ENCODE data around the gene AKT1S1.

Gene AKT1S1

DNA sequence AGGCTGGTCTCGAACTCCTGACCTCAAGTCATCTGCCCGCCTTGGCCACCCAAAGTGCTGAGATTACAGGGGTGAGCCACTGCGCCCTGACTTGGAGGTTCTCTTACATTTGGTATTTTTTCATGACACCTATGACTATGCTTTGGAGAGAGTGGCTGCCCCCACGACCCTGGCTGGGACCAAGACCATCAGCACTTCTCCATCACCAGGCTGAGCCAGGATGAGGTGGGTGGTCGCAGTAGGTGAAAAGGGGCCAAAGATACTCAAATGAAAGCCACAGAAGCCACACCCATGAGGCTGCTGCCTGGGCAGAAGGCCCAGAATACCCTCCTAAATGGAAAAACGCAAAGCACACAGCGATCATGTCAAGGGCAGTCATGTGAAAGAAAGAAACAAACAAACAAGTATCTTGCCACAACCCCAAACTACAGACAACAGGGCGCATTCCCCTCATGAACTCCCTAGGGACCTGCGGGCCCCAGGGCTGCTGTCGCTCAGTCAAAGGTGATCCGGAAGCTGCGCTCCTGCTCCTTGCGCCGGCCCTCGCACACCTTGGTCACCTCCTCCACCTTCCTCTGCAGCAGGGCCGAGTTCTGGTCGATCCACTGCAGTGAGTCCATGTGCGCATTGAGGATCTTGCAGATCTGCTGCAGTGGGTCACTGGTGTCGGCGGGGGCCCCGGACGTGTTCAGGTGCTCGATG is 30.7 kb upstream of the AKT1S1 start:
- no peak for DNase-seq (ENCODE audit: low spot score)

DNA sequence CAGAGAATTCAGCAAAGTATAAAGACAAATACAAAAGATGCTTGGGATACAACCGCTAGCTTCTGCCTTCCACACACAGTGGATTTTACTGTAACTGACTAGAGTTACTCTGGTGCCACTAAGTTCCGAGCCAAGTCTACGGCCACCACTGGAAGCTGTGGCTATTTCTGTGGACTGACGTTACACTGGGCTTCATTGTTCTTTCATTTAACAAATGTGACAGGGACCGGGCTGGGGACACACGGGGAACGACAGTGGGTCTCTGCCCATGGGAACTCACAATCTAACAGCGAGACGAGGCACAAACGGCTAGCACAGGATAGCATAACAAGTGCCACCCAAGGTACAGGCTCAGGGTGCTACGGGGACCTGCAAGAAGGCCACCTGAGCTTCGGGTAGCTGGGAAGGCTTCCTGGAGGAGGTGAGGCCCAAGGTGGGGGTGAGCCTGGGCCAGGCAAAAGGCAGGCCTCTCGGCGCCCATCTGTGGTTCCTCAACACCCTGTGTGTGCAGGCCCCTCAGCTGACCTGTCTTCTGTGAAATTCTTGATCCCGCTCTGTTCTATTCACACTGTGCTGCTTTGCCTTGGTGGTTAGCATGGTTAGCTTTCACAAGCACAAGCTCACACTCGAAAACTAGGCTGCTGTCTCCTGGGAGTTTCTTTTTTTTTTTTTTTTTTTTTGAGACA is 29.9 kb upstream of the AKT1S1 start:
- DNase-seq (ENCODE audit: low spot score), result no peak

DNA sequence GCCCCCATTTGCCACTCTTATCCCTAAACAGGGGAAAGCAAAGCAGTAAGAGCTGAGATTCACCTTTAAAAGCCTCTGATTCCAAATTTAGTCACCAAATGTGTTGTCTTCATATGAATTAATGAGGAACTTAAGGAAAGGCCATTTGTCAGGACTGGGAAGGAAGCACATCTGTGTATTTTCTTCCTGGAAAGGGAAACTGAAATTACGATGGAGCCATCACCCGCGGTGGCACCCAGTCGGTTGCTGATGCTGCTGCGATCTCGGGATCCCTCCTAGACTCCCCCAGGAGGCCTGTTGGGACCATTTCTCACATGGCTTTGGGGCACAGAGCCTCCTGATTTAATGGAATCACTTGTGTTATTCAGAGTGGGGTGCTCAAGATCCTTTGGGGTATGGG is 27.0 kb upstream of the AKT1S1 start:
- no peak for DNase-seq (ENCODE audit: low spot score)

DNA sequence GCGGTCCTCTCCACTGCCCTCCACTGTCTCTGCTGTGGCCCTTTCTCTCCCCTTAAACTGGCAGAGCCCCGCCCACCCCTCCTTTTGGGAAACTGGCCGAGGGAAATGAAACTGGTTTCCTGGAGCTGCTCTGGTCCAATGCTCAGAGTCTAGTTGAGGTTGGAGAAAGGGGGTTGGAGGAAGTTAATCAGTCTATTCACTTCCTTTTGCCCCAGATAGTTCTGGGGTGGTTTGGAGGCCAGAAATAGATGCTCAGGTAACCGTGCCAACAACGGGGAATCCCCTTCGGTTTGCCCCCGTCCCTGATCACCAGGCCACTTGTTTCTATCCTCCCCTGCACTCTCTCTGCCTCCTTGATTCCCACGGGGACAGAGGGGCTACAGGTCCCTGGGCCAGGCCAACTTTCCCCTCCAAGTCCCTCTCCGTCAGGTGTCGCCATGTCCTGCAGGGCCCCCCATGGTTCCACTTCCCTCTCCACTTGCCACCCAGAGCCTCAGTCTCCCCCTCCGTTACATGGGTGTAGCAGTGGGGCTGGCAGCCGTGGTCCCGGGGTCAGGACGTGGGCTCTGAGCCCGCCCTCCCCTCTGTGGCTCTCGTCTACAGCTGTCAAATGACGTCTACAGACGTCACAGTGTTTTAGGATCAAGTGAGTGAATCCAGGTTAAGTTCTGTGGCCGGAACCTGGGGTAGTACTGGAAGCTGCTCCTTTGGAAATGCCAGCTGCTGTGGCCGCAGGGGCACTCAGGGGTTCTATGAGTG is 19.9 kb upstream of the AKT1S1 start, which contains the start of gene IL4I1:
IL4I1 (minus strand) TSS at position 25 of the 759 bp plus-strand sequence. CDS start 727 bp downstream, outside the sequence.
- peak; percentile 48 for DNase-seq (ENCODE audit: low spot score)

DNA sequence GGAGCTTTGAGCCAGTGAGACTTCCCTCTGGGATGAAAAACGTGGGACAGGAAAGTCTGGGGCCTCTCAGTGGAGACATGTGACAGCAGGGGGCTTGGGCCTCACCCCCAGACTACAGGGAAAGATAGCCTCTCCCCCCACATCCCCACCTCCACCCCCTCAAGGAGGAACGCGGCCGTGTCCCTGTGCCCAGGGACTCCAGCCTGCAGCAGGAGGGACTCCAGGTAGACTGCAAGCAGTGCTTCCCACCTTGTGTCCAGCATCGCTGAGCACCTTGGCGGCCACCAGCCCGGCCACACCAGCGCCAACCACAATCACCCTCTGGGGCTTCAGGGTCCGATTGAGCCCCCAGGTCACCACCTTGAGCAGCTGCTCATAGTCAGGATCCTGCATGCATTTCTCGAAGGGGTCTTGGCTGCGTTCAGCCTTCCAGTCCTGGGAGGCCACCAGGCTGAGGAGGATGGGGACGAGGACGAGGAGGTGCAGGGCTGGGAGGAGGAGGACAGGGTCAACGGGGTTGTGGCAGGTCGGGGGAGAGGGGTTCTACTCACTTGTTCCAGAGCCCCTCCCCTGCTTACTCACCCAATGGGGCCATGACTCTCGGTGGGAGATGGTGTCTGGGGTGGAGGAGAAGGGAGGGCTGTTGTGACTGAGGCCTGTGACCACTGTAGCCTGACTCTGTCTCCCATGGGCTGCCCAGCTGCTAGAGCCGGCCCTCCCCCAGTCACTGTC is 18.6 kb upstream of the AKT1S1 start:
- no peak for DNase-seq (ENCODE audit: low spot score)

DNA sequence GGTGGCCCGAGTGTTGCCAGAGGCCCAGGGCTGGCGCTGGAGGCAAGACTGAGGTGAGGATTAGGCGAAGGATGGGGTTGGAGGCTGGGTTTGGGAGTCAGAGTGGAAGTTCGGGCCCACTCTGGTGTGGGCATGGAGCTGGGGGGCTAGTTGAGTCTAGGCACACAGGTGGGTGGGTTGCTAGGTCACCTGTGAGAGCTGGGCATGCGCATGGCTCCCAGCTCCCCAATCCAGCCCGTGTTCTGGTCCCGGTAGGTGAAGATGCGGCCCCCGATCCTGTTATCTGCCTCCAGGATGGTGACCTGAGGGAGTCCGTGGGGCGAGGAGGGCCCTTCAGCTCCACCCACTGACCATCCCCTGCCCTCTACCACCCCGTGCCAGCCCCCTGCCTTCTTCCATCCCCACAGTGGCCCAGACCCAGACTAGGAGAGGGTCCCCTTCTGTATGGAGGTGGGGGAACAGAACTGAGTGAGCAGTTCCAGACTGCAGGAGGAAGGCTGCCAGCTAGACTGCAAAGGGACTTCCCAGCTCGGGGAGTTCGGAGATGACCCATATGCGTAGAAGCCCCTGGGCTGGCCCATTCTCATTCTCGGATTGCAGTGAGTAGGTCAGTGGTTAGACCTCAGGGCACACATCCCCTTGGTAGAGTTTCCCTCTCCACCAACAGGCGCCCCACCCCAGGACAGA is 17.9 kb upstream of the AKT1S1 start:
- no peak for DNase-seq (ENCODE audit: low spot score)

DNA sequence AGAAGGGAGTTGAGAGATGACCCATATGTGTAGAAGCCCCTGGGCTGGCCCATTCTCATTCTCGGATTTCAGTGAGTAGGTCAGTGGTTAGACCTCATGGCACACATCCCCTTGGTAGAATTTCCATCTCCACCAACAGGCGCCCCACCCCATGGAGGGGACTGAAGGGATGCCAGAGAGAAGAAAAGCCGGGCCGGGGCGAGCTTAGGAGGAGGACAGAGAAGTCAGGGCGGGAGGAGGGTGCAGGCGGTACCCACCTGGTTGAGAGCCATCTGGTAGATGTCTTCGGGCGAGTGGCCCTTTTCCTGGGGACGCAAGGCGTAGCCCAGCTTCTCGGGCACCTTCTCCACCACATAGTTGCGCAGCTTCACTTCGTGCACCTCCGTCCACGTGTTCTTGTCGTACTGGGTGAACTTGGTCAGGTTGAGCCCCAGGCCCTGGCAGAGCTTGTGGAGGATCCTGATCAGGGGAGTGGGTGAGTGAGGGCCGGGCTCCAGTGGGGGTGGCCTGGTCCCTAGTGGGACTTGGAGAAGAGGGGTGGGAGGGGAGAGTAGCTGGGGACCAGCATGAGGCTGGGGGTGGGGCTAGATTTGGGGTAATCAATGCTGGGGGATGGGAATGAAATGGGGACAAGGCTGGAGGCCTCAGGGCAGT is 17.0 kb upstream of the AKT1S1 start:
- no peak for DNase-seq (ENCODE audit: low spot score)

DNA sequence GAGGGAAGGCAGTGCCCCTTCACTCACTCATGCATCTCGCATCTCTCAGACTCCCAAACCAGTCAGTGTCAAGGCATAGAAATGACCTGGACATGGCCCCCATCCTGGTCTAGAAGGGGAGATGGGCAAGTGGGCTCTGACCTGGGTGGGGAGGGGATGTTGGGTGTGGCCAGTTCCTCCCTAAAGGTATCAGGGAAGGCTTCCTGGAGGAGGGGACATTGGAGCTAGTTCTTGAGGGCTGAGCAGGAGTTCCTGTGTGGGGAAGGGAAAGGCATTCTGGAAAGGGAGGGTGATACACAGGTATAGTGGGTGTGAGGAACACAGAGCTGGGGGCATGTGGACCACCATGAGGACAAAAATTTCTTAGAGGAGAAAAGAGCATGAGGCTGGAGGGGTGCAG is 15.6 kb upstream of the AKT1S1 start:
- DNase-seq (ENCODE audit: low spot score), result no peak

DNA sequence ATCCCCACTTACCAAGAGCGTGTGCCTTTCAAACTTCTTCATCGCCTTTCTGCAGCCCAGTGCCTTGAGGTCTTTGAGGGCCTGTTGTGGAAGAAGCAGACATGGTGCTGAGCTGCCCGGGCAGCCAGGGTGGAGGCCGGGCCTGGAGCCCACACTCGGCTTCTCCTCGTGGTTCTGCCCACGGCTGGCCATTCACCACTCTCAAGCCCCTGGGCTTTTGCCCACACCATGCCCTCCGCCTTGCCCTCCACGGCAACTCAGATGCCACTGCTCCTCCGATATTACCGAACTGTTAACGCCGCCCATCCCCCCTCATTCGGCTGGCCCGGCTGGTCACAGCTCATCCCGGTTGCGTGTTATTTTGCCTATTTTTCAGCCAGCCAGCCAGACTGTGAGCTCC is 14.2 kb upstream of the AKT1S1 start:
- DNase-seq (ENCODE audit: low spot score), result no peak

DNA sequence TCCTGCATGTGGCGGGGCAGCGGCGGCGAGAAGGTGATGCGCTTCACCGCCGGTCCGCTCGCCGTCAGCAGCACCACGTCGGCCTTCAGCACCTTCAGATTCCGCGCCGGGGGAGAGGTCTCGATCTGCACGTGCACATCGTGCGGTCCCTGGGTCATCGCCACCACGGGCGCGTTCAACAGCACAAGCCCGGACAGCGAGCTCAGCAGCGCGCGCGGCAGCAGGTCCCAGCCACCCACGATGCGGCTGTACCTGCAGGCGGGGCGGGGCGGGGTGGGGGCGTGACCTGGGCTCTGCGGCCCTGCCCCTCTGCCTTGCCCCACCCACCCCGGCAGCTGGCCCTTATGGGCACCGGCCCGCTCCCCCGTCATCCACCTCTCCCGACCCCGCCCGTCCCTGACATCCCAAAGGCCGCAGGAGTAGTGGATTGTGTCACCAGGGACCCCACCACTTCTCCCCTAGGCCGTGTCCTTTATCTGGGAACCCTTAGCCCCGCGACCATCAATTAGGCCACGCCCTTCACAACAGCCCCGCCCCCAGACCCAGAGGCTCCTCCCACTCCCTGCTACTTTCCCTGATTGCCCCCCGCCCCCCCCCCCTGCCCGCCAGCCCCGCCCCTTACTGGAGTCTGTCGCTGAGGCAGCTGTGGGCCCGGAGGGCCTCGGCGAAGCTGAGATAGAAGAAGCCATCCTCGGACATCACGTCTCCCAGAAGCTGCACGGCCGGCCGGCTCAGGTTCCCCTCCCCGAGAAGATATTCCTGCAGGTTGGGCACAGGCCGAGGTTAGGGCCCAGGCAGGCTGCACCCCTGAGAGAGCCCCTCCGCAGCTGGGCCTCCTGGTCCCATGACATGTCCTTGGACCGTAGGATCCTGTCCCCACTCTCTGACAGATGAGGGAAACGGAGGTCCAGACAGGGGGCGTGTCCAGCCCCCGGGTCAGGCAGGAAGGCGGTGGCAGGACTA is 13.5 kb upstream of the AKT1S1 start:
- no peak for DNase-seq (ENCODE audit: low spot score)

DNA sequence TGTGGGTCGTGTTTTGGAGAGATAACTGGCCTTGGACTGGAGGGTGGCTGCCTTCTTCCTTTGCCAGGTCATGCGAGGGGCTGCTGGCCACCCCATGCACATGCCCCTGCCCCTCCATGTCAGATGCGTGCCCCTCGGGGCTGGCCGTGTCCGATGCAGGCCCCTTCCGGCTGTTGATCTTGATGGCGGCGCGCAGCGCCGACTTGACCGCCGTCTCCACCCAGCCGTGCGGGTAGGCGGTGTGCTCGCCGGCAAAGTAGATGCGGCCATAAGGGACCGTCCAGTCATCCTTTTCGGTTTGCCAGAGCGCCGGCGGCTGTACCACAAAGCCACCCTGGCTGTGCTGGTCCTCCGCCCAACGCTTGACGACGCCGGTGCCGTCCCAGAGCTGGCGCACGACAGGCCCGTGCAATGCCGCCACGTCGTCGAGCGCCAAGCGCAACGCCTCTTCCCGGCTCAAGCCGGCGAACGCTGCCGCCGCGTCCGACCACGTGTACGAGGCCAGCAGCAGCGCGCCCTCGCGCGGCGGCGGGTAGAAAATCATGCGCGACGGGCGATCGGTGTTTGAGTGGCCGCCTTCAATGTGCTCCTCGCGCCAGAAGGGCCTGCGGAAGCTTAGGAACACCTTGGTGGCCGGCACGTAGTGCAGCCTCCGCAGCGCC is 12.7 kb upstream of the AKT1S1 start:
- DNase-seq (ENCODE audit: low spot score), result peak; percentile 62

DNA sequence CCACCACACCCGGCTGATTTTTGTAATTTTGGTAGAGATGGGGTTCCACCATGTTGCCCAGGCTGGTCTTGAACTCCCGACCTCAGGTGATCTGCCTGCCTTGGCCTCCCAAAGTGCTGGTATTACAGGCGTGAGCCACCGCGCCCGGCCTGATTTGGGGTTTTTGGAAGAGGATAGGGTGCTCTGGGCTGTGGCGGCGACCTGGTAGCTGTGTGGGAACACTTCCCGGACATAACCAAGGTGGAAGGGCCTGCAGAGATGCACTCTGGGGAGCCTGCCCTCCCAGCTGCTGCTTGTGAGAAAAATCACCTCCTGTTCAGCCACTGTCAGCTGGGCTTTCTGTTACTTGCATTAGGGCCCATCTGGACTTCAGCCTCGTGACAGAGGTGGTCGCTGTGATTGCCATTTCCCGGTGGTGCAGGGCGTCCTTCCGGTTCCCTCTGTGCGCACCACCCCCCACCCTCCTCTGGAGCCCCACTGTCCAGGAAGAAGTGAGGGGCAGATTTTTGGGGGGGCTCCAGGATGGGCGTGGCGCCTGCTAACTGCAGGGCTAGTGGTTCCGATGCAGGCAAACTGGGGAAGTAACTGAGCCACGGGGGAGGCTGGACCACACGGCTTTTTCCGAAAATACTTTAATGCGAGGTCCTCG is 12.0 kb upstream of the AKT1S1 start:
- DNase-seq (ENCODE audit: low spot score), result no peak

DNA sequence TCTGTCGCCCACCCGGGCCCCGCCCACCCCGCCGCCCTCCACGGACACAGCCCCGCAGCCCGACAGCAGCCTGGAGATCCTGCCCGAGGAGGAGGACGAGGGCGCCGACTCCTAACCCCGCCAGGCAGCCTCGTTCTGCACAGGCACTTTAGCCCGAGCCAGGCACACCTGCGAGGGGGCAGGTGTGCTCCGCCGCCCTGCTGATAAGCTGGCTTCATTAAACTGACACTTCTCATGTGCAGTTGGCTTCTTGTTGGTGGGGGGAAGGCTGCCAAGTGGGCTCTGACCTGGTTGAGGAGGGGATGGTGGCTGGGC is 11.3 kb upstream of the AKT1S1 start:
- DNase-seq (ENCODE audit: low spot score), result no peak

DNA sequence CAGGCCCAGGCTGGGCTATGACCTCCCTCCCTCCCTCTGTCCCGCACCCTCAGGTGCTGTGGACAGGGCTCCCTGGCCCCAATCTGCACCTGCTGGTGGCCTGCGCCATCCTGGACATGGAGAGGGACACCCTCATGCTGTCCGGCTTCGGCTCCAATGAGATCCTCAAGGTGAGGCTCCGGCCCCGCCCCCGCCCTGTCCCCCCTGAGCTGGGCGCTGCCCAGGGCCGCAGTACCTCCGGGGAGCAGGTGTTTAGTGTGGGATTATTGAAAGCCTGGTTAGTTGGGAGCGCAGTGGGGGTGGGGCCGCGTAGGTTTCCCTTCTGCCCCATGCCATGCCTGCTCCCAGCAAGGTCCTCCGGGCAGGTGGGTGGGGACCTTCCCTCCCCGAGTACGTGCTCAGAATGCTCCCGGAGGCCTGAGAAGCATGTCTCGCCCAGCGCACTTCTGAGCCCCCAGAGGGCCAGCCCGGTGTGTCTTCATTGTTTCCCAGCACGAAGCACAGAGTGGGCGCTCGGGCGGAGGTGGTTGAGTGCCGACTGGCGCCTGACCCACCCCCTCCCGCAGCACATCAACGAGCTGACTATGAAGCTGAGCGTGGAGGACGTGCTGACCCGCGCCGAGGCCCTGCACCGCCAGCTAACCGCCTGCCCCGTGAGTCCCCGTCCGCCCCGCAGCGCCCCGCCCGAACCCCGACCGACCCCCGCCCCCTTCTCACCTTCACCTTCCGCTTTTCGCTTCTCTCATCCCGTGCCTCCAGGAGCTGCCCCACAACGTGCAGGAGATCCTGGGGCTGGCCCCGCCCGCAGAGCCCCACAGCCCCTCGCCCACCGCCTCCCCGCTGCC is 10.7 kb upstream of the AKT1S1 start:
- no peak for DNase-seq (ENCODE audit: low spot score)

DNA sequence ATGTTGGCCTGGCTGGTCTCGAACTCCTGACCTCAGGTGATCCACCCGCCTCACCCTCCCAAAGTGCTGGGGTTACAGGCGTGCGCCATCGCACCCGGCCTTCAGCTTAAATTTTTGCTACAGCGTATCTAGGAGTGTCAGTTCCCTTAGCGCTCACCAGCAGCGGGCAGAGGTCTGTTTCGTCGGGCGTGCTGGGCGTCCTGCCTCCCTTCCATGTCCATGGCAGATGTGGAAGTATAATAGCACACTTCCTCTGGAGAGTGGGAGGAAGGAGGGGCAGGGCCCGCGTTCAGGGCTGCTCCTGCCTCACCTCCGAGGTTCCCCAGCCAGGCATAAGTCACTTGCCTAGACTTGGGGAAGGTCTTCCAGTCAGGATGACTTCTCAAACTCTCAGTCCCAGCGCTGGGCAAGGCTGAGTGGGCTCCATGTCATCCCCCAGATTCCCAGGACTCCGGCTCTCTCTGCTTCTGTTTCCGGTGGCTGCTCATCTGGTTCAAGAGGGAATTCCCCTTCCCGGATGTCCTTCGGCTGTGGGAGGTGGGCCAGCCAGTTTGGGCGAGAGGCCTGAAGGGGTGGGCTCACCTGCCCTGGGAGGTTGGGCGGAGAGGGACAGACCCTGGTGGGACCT is 10.0 kb upstream of the AKT1S1 start:
- no peak for DNase-seq (ENCODE audit: low spot score)

DNA sequence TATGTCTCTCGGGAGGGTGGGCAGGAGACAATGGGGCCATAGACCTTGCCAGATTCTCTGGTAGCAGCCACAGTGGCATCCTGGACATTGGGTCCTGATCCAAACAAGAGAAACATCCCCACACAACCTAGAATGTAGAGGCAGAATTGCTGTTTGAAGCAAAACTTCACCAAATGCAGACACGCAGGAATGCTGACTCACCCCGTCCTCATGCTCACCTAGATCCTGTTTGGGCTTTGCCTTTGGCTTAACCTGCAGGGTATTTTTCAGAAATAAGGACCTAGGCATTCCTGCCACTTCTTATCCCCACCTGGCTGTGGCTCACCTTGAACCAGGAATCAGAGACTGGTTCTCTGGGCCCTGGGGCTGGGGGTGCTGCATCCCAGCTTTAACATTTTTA is 7.6 kb upstream of the AKT1S1 start:
- DNase-seq (ENCODE audit: low spot score), result no peak

DNA sequence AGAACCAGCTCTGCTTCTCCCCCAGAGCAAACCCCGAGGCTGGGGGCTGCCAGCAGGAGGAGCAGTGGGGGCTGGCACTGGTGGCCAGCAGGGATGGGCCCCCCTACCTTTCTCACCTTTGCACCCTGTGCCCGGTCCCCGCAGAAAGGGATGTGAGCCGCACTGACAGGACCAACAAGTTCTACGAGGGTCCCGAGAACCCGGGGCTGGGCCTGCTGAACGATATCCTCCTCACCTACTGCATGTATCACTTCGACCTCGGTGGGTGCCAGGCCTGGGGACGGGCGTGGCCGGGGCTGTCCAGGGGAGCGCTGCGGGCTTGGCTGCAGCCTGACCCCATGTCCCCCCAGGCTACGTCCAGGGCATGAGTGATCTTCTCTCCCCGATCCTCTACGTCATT is 7.0 kb upstream of the AKT1S1 start:
- no peak for DNase-seq (ENCODE audit: low spot score)

DNA sequence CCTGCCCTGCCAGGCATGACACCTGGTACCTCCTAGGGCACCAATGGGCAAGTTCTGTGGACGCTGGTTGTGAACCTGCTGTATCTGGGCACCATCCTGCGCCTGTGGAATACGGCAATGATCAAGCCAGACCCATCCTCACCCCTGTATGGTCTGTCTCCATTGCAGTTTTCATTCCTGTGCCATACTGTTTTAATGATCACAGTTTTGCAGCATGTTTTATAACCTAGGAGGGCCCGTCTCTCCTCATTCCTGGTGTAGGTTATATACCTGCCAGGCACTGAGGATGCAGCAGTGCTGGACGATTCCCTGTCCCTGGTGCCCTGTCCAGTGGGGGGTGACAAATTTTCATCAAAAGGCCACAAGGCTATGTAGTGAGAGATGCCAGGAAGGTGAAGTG is 5.9 kb upstream of the AKT1S1 start:
- no peak for DNase-seq (ENCODE audit: low spot score)
